ENCODE measurements around the gene AMBRA1.

AMBRA1 gene

DNA sequence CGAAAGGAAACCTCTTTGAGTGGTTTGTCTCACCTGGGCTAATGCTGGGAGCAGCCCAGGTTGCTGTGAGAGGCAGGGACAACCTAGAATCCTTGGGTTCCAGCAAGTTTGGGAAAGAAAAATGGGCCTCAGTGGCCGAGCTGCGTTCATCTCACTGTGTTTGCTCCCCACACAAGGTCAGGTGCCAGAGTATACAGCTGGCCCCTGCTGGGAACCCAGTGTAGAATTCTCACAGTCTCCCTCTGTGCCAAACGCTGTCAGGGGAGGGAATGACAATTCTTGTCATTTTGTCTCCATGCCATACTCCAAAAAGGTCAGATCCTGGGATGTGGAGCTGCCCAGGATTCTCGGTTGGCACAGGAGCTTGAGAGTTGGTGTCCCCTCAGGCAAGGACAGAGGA is 242.2 kb downstream of the AMBRA1 start:
- 0 out of 2 replicates have a peak, but pooled peaks cover 6% of the 10 kb centered on the region for H4K20me1 ChIP-seq (ENCODE audit: low read depth, low read length)
- no peaks in the 10 kb centered on the region for H3F3A ChIP-seq (ENCODE audit: insufficient read depth)
- no peak overlapping the region for H3K27ac ChIP-seq (ENCODE audit: low read depth, low read length)
- no peaks in the 10 kb centered on the region for H3K36me3 ChIP-seq (ENCODE audit: low read length)
- H3K4me2 ChIP-seq (ENCODE audit: low read depth, low read length, poor library complexity, severe bottlenecking), result no peak overlapping the region
- H2AFZ ChIP-seq (ENCODE audit: low read depth, low read length, severe bottlenecking), result no peak overlapping the region
- no peaks in the 10 kb centered on the region for H3K27me3 ChIP-seq (ENCODE audit: low read length)
- H3K9ac ChIP-seq (ENCODE audit: low read length), result no peak overlapping the region
- H3K9me2 ChIP-seq (replicated peaks; ENCODE audit: insufficient read depth, low read length), result no peaks in the 10 kb centered on the region
- no peak for TF ChIP-seq EZH2phosphoT487 (conservative IDR thresholded peaks at IDR 0.05; ENCODE audit: low read length)
- TF ChIP-seq CTCF (IDR thresholded peaks at IDR 0.05; ENCODE audit: insufficient read depth, low read length, poor library complexity, severe bottlenecking), result no peak
- peaks cover 50% of the 10 kb centered on the region for H3K79me2 ChIP-seq (ENCODE audit: insufficient read depth, low read length)
- no peaks in the 10 kb centered on the region for H3K9me3 ChIP-seq (ENCODE audit: insufficient read depth, low read length)
- no peak overlapping the region for H3K4me3 ChIP-seq (ENCODE audit: insufficient read depth, low read length, poor library complexity, severe bottlenecking)

DNA sequence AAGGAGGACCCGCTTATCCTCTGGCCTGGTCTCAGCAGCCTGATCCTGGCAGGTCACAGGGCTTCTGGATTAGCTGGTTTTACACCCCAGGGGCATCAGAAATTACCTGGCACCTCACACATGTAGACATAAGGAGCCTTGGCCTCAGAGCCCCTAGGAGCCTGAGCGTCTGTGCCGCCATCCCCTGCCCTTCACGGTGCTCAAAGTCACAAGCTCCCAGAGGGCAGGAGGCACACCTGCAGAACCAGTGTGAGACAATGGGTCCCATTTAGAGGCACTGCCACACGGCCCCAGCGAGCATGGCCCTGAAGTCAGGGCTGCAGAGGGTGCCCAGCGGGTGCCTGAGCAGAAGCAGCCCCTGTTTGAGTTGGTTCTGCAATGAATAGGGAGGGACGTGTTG is 242.7 kb downstream of the AMBRA1 start:
- Histone ChIP-seq H3K36me3 (ENCODE audit: low read length) (no peaks in the 10 kb centered on the region), H4K20me1 (ENCODE audit: low read depth, low read length) (0 out of 2 replicates have a peak, but pooled peaks cover 6% of the 10 kb centered on the region), H3K9me3 (ENCODE audit: insufficient read depth, low read length) (no peaks in the 10 kb centered on the region), H3K79me2 (ENCODE audit: insufficient read depth, low read length) (peaks cover 50% of the 10 kb centered on the region), H3K9me2 (replicated peaks; ENCODE audit: insufficient read depth, low read length) (no peaks in the 10 kb centered on the region), H3K27me3 (ENCODE audit: low read length) (no peaks in the 10 kb centered on the region), H3K27ac (ENCODE audit: low read depth, low read length) (no peak overlapping the region), H3K4me2 (ENCODE audit: low read depth, low read length, poor library complexity, severe bottlenecking) (no peak overlapping the region), H2AFZ (ENCODE audit: low read depth, low read length, severe bottlenecking) (no peak overlapping the region), H3F3A (ENCODE audit: insufficient read depth) (no peaks in the 10 kb centered on the region), H3K9ac (ENCODE audit: low read length) (no peak overlapping the region), H3K4me3 (ENCODE audit: insufficient read depth, low read length, poor library complexity, severe bottlenecking) (no peak overlapping the region)
- TF ChIP-seq CTCF (IDR thresholded peaks at IDR 0.05; ENCODE audit: insufficient read depth, low read length, poor library complexity, severe bottlenecking) (no peak), EZH2phosphoT487 (conservative IDR thresholded peaks at IDR 0.05; ENCODE audit: low read length) (no peak)

DNA sequence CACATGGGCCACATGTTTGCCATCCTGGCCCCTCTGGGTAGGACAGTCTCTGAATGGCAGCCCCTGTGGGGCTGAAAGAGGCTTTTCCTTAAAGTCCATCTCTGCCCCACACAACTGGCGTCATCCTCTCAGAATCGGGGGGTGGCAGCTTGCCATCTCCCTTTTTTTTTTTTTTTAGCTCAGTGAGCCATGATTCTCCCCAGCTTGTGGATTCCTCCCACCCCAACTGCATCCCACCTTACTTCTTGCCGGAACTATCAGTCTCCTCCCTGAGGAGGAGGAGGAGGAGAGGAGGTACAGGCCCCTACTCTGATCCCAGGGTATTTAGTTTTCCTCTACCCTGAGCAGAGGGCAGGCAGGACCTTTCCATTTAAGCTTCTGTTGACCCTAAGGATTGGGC is 243.1 kb downstream of the AMBRA1 start:
- no peaks in the 10 kb centered on the region for H3F3A ChIP-seq (ENCODE audit: insufficient read depth)
- 0 out of 2 replicates have a peak, but pooled peaks cover 6% of the 10 kb centered on the region for H4K20me1 ChIP-seq (ENCODE audit: low read depth, low read length)
- no peaks in the 10 kb centered on the region for H3K9me3 ChIP-seq (ENCODE audit: insufficient read depth, low read length)
- H3K27me3 ChIP-seq (ENCODE audit: low read length), result no peaks in the 10 kb centered on the region
- no peaks in the 10 kb centered on the region for H3K9me2 ChIP-seq (replicated peaks; ENCODE audit: insufficient read depth, low read length)
- no peak overlapping the region for H3K4me2 ChIP-seq (ENCODE audit: low read depth, low read length, poor library complexity, severe bottlenecking)
- H3K4me3 ChIP-seq (ENCODE audit: insufficient read depth, low read length, poor library complexity, severe bottlenecking), result no peak overlapping the region
- no peak overlapping the region for H2AFZ ChIP-seq (ENCODE audit: low read depth, low read length, severe bottlenecking)
- no peak overlapping the region for H3K27ac ChIP-seq (ENCODE audit: low read depth, low read length)
- H3K36me3 ChIP-seq (ENCODE audit: low read length), result no peaks in the 10 kb centered on the region
- H3K79me2 ChIP-seq (ENCODE audit: insufficient read depth, low read length), result peaks cover 50% of the 10 kb centered on the region
- no peak for TF ChIP-seq EZH2phosphoT487 (conservative IDR thresholded peaks at IDR 0.05; ENCODE audit: low read length)
- no peak for TF ChIP-seq CTCF (IDR thresholded peaks at IDR 0.05; ENCODE audit: insufficient read depth, low read length, poor library complexity, severe bottlenecking)
- H3K9ac ChIP-seq (ENCODE audit: low read length), result no peak overlapping the region
